GM23248 (cell line): ENCODE data around the gene SESTD1. TPM values are rescaled to one million over a fixed set of nuclear protein-coding genes. Genes with fewer than 3 reads are reported as not detected.
A peak's percentile ranks its signal among the peaks of the same experiment; 100 is the strongest.

ENCODE experiments used
- DNase-seq: peaks from one replicate; pipeline ENCODE4 v3.0.0-alpha.2; 2015
- H2AFZ ChIP-seq: fragments of 200-600 bp; sonication (generic); 2 replicates; pipeline ENCODE4 v1.6.1; 2016; ENCODE audit warnings: antibody characterized with exemption
- H3F3A ChIP-seq: fragments of 200-600 bp; sonication (generic); 2 replicates; pipeline ENCODE4 v1.6.1; 2016; ENCODE audit warnings: mild to moderate bottlenecking, antibody characterized with exemption, mixed run types; ENCODE audit not compliant: insufficient read depth
- H3K27ac ChIP-seq: fragments of 200-600 bp; sonication (generic); 2 replicates; pipeline ENCODE4 v1.5.1; 2016; ENCODE audit warnings: mild to moderate bottlenecking
- H3K27me3 ChIP-seq: fragments of 200-600 bp; sonication (generic); replicated peaks from 2 replicates; pipeline ENCODE4 v1.6.1; 2016; ENCODE audit warnings: mild to moderate bottlenecking; ENCODE audit not compliant: insufficient read depth
- H3K36me3 ChIP-seq: fragments of 200-600 bp; sonication (generic); 2 replicates; pipeline ENCODE4 v1.6.1; 2016; ENCODE audit warnings: low read depth, mild to moderate bottlenecking
- H3K4me1 ChIP-seq: fragments of 200-600 bp; sonication (generic); 2 replicates; pipeline ENCODE4 v1.6.1; 2016; ENCODE audit warnings: mild to moderate bottlenecking; ENCODE audit not compliant: insufficient read depth
- H3K4me2 ChIP-seq: fragments of 200-600 bp; sonication (generic); one replicate; pipeline ENCODE4 v1.6.1; 2016; ENCODE audit warnings: mild to moderate bottlenecking; ENCODE audit not compliant: unreplicated experiment
- H3K4me3 ChIP-seq: fragments of 200-600 bp; sonication (generic); 2 replicates; pipeline ENCODE4 v1.5.1; 2016; ENCODE audit warnings: mild to moderate bottlenecking
- H3K79me2 ChIP-seq: fragments of 200-600 bp; sonication (generic); 2 replicates; pipeline ENCODE4 v1.6.1; 2016; ENCODE audit warnings: mild to moderate bottlenecking; ENCODE audit not compliant: insufficient read depth
- H3K9ac ChIP-seq: fragments of 200-600 bp; sonication (generic); 2 replicates; pipeline ENCODE4 v1.6.1; 2016; ENCODE audit warnings: mild to moderate bottlenecking
- H3K9me2 ChIP-seq: fragments of 200-600 bp; sonication (generic); 2 replicates; pipeline ENCODE4 v1.6.1; 2016; ENCODE audit warnings: mixed run types, mild to moderate bottlenecking, moderate library complexity; ENCODE audit not compliant: insufficient read depth
- H3K9me3 ChIP-seq: fragments of 200-600 bp; sonication (generic); one replicate; pipeline ENCODE4 v1.6.1; 2017; ENCODE audit warnings: low read depth
- H4K20me1 ChIP-seq: fragments of 200-600 bp; sonication (generic); 2 replicates; pipeline ENCODE4 v1.6.0; 2016; ENCODE audit not compliant: insufficient read depth
- EZH2 ChIP-seq: fragments of 200-600 bp; sonication (generic); IDR thresholded peaks from 2 replicates; pipeline ENCODE4 v1.6.1; 2018; ENCODE audit warnings: antibody characterized with exemption, mild to moderate bottlenecking; ENCODE audit not compliant: insufficient read depth, poor library complexity, severe bottlenecking
- EZH2phosphoT487 ChIP-seq: fragments of 200-600 bp; sonication (generic); IDR thresholded peaks from 2 replicates; pipeline ENCODE4 v1.6.1; 2018; ENCODE audit warnings: antibody characterized with exemption, moderate library complexity, mild to moderate bottlenecking, low read depth; ENCODE audit not compliant: insufficient read depth
- WGBS, 2 experiments: methylation state at CpG; one replicate each; pipeline ENCODE4 v1.1.6; 2015 to 2017; ENCODE audit warnings: low lambda C conversion rate in 2 of 2, low coverage in 1 of 2; ENCODE audit errors: missing lambda C conversion rate in 2 of 2; 5-methylcytosine and 5-hydroxymethylcytosine counted together
- in situ Hi-C: fragments of 300-500 bp; cut with MboI; formaldehyde crosslinking; loops from 2 replicates; pipeline ENCODE4 v1.15.0; 2020
- polyA plus RNA-seq: library from polyadenylated mRNA; unstranded; fragments of >200 nt; fragmentation: Nextera tagmentation; extraction: Ambion mirVana; gene quantifications from 2 replicates; pipeline ENCODE4 v1.2.1, GENCODE V29; 2016
- total RNA-seq: library from RNA; depleted of rRNA; stranded (reverse); fragments of >200 nt; shearing (Covaris generic); gene quantifications from 2 replicates; pipeline ENCODE4 v1.2.3, GENCODE V29; 2014

SESTD1 gene
- total and polyA plus RNA-seq, 2 experiments from 2014 or later, result 22.5 to 77.1 TPM

DNA sequence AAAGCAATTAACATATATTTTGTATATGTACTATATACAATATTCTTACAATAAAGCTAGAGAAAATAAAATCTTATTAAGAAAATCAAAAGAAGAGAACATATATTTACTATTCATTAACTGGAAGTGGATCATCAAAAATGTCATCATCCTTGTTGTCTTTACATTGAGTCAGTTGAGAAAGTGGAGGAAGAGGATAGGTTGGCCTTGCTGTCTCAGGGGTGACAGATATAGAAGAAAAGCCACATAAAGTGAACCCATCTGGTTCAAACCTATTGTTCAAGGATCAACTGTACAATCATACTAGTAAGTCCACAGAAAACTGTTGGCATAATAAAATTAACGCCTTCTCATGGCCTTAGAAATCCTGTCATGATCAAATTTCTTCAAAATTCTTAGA lies 26.6 kb downstream of the SESTD1 start:
- no peak overlapping the region for H3K27ac ChIP-seq
- no peak for TF ChIP-seq EZH2phosphoT487
- no peak for TF ChIP-seq EZH2
- no peak overlapping the region for H3K9ac ChIP-seq
- peaks cover 18% of the 10 kb centered on the region; the same call in 1 of the 2 replicates for H4K20me1 ChIP-seq
- 97 to 98% methylated on average over 1 of the region's 1 CpG for WGBS, 2 experiments
- peaks cover 22% of the 10 kb centered on the region for H3F3A ChIP-seq
- peaks cover 44% of the 10 kb centered on the region for H3K4me1 ChIP-seq
- no peak overlapping the region for H3K4me2 ChIP-seq
- H3K4me3 ChIP-seq, result no peak overlapping the region
- H3K9me3 ChIP-seq, result no peaks in the 10 kb centered on the region
- H3K9me2 ChIP-seq, result no peaks in the 10 kb centered on the region
- no peaks in the 10 kb centered on the region for H3K36me3 ChIP-seq
- no peak overlapping the region for H2AFZ ChIP-seq
- in situ Hi-C loops, result loop anchor here (25.0 kb wide), 2 partner anchors 99 to 499 kb away; no protein-coding TSS in a partner anchor
- no peaks in the 10 kb centered on the region for H3K27me3 ChIP-seq
- DNase-seq, result no peak
- peaks cover 100% of the 10 kb centered on the region for H3K79me2 ChIP-seq

- H3K9me3 ChIP-seq, result no peaks in the 10 kb centered on the region
- 55 to 63% methylated on average over 3 of the region's 3 CpGs for WGBS, 2 experiments
- peaks cover 22% of the 10 kb centered on the region for H3F3A ChIP-seq
- no peaks in the 10 kb centered on the region for H3K27me3 ChIP-seq
- peaks cover 100% of the 10 kb centered on the region for H3K79me2 ChIP-seq
- H2AFZ ChIP-seq, result no peak overlapping the region
- H3K4me1 ChIP-seq, result peaks cover 44% of the 10 kb centered on the region
- DNase-seq, result peak; percentile 38
- H3K27ac ChIP-seq, result no peak overlapping the region
- no peak for TF ChIP-seq EZH2
- no peak for TF ChIP-seq EZH2phosphoT487
- no peak overlapping the region for H3K9ac ChIP-seq
- H3K4me2 ChIP-seq, result no peak overlapping the region
- in situ Hi-C loops, result loop anchor here (25.0 kb wide), 2 partner anchors 100 to 500 kb away; no protein-coding TSS in a partner anchor
- H4K20me1 ChIP-seq, result 0 out of 2 replicates have a peak, but pooled peaks cover 12% of the 10 kb centered on the region
- H3K36me3 ChIP-seq, result no peaks in the 10 kb centered on the region
- no peaks in the 10 kb centered on the region for H3K9me2 ChIP-seq
- no peak overlapping the region for H3K4me3 ChIP-seq
Observed at GRCh38 chr2:179237209-179237946, 27.3 kb downstream of the SESTD1 start.

GRCh38 chr2:179235463-179236108 lies 29.0 kb downstream of the SESTD1 start:
- Histone ChIP-seq H3K9me3 (no peaks in the 10 kb centered on the region), H3K4me2 (peak overlapping the region; percentile 52), H3K9ac (peak overlapping the region; percentile 25; the same call in 1 of the 2 replicates), H3K79me2 (peaks cover 100% of the 10 kb centered on the region), H2AFZ (0 out of 2 replicates have a peak overlapping the region, but pooled peaks have one; percentile 30), H3K9me2 (no peaks in the 10 kb centered on the region), H3K36me3 (no peaks in the 10 kb centered on the region), H3K27ac (peak overlapping the region; percentile 52), H4K20me1 (0 out of 2 replicates have a peak, but pooled peaks cover 5% of the 10 kb centered on the region), H3K4me1 (peaks cover 44% of the 10 kb centered on the region), H3F3A (peaks cover 22% of the 10 kb centered on the region), H3K27me3 (no peaks in the 10 kb centered on the region), H3K4me3 (peak overlapping the region; percentile 46)
- in situ Hi-C loops, result loop anchor here (25.0 kb wide), 2 partner anchors 102 to 502 kb away; no protein-coding TSS in a partner anchor
- TF ChIP-seq EZH2phosphoT487, result no peak
- TF ChIP-seq EZH2, result no peak
- 28 to 31% methylated on average over 7 of the region's 7 CpGs for WGBS, 2 experiments
- peak; percentile 85 for DNase-seq

DNA sequence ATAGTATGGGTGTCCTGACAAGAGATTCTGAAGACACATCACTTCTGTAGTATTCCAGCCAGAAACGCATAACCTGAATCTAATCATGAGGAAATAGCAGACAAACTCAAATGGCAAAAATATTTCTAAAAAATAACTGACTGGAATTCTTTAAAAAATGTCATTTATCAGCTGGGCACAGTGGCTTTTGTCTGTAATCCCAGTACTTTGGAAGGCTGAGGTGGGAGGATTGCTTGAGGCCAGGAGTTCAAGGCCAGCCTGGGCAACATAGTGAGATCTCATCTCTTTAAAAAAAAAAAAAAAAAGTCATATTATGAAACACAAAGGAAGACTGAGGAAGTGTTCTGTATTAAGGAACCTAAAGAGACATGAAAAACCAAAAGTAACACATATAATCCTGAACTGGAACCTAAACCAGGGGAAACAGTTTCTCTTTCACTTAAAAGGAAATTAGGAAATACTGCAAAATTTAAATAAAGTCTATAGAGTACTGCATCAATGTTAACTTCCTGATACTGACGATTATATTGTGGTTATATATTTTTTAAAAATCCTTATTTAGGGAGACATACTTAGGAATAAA lies 29.9 kb downstream of the SESTD1 start:
- Histone ChIP-seq H2AFZ (no peak overlapping the region), H3K9ac (peak overlapping the region; percentile 25; the same call in 1 of the 2 replicates), H3K9me3 (no peaks in the 10 kb centered on the region), H3K4me1 (peaks cover 42% of the 10 kb centered on the region), H3K4me2 (no peak overlapping the region), H3K79me2 (peaks cover 100% of the 10 kb centered on the region), H3K36me3 (no peaks in the 10 kb centered on the region), H3K4me3 (no peak overlapping the region), H3F3A (peaks cover 22% of the 10 kb centered on the region), H4K20me1 (0 out of 2 replicates have a peak, but pooled peaks cover 5% of the 10 kb centered on the region), H3K27me3 (no peaks in the 10 kb centered on the region), H3K27ac (peak overlapping the region; percentile 52; the same call in 1 of the 2 replicates), H3K9me2 (no peaks in the 10 kb centered on the region)
- in situ Hi-C loops, result loop anchor here (25.0 kb wide), 2 partner anchors 103 to 503 kb away; no protein-coding TSS in a partner anchor
- no peak for DNase-seq
- 73 to 76% methylated on average over 2 of the region's 2 CpGs for WGBS, 2 experiments
- TF ChIP-seq EZH2 (no peak), EZH2phosphoT487 (no peak)
